Activated naive CD4-positive, alpha-beta T cell treated with anti-CD3 and anti-CD28 coated beads for 36 hours (primary cell): ENCODE results near the gene IMMP2L. TPM values are rescaled to one million over a fixed set of nuclear protein-coding genes. Genes with fewer than 3 reads are reported as not detected.

ENCODE experiments used
- CTCF ChIA-PET: fragments of 350-600 bp; sonication (Branson Sonifier 250); formaldehyde crosslinking; loops from one replicate; lab custom pipeline; 2021; ENCODE audit warnings: antibody characterized with exemption; lab: Charles Lee
- DNase-seq: peaks from one replicate; pipeline ENCODE4 v3.0.0-alpha.2; 2020
- H3K27ac Mint-ChIP-seq: one replicate; pipeline ENCODE4 v1.8.0; 2021; ENCODE audit warnings: mild to moderate bottlenecking, mixed read lengths
- H3K27me3 Mint-ChIP-seq: one replicate; pipeline ENCODE4 v1.8.0; 2021; ENCODE audit warnings: low read depth, mixed read lengths
- H3K36me3 Mint-ChIP-seq: one replicate; pipeline ENCODE4 v1.8.0; 2021; ENCODE audit warnings: low read depth, mixed read lengths
- H3K4me1 Mint-ChIP-seq: one replicate; pipeline ENCODE4 v1.8.0; 2021; ENCODE audit warnings: low read depth, mixed read lengths
- H3K4me3 Mint-ChIP-seq: one replicate; pipeline ENCODE4 v1.8.0; 2021; ENCODE audit warnings: mild to moderate bottlenecking, moderate library complexity, mixed read lengths
- H3K9me3 Mint-ChIP-seq: one replicate; pipeline ENCODE4 v1.8.0; 2021; ENCODE audit warnings: mixed read lengths
- intact Hi-C: fragments of 100-400 bp; cut with micrococcal nuclease; formaldehyde crosslinking; loops from one replicate; pipeline ENCODE4 v1.15.1; 2023
- total RNA-seq, 2 experiments: library from RNA; stranded (reverse); gene quantifications; one replicate each; pipeline ENCODE4 v1.2.3, GENCODE V29; 2021

The IMMP2L gene
- total RNA-seq, 2 experiments from 2014 or later = 24.4 to 26.6 TPM

DNA sequence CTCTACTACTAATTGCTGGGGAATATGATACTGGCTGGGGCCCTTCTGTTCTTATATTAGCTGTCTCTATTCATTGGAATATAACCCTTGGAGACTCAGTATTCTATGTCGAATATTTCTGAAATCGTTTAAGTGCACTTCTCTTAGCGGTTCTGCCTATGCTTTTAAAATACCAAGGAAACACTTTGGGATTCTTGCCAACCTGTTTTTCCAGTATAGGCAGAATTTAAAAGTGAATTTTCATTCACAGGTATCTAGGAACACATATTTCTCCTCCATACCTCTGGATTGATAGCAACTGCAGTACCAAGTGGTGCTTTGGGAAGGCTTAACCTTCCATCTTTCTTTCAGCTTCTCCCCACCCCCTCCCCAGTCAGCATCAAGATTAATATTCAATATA, 841.7 kb downstream of the IMMP2L start:
- Mint-ChIP-seq H3K27me3 (no peaks in the 10 kb centered on the region), H3K4me3 (no peak overlapping the region), H3K27ac (no peak overlapping the region), H3K36me3 (peaks cover 4% of the 10 kb centered on the region), H3K4me1 (no peaks in the 10 kb centered on the region), H3K9me3 (no peaks in the 10 kb centered on the region)
- DNase-seq = no peak
- CTCF ChIA-PET = interaction anchor here (0.6 to 1.3 kb wide), 2 partner anchors 43 to 378 kb away, joined by 6 to 7 read pairs; no protein-coding TSS in a partner anchor
- intact Hi-C loops = no loop called here

DNA sequence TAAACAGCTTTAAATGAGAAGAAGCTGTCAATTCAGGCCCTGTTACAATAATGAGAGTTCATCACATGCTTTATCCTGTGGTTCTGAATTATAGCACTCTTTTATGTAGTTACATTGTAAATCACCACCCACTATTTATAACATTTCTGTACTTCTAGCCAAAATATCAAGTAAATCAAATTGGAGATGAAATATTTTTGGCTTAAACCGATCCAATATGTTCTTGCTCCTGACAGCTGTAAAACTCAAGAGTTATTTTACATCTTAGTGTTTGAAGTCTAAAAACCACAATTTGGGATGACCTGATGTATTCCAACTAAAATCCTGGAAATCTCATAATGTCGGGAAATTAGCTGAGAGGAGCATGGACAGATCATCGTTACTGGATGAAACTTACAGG, 842.6 kb downstream of the IMMP2L start:
- CTCF ChIA-PET = no interaction called here

DNA sequence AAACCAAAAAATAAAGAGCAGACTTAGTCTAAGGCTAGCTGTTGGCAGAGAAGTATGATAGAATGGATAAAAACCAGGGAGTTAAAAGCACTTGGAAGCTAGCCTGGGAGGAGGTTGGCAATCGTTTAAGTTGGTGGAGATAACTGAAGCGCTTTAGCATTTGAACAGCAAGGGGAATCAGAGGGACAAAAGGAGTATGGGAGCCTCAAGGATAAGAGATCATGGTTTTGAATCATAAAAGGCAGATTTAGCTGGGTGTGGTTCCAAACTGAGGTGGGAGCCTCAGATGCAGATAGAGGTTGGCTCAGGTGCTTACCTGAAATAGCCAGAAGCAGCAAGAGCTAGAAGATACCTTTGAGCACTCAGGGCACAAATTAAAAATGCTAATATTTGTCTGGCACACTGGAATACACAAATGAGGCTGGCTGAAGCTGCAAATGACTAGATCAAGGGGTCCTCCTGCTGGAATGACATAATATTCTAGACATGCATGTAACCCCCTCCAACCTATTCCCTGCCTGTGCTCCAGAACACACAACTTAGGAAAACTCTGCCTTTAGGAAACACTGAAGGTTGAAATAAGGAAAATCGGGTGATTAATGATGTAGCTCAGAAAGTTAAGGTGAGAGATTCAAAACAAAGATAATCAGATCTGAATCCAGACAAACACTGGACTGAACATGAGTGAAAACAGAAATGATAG, 843.6 kb downstream of the IMMP2L start:
- CTCF ChIA-PET = no interaction called here
- Mint-ChIP-seq H3K9me3 (peaks cover 2% of the 10 kb centered on the region), H3K27ac (no peak overlapping the region), H3K4me1 (no peaks in the 10 kb centered on the region), H3K27me3 (no peaks in the 10 kb centered on the region), H3K4me3 (no peak overlapping the region), H3K36me3 (peaks cover 2% of the 10 kb centered on the region)
- DNase-seq = no peak
- intact Hi-C loops = no loop called here

More for the DNA sequence above, 842.6 kb downstream of the IMMP2L start:
- Mint-ChIP-seq H3K36me3 (peaks cover 4% of the 10 kb centered on the region), H3K9me3 (peaks cover 2% of the 10 kb centered on the region), H3K27ac (no peak overlapping the region), H3K4me1 (no peaks in the 10 kb centered on the region), H3K27me3 (no peaks in the 10 kb centered on the region), H3K4me3 (no peak overlapping the region)
- no peak for DNase-seq
- intact Hi-C loops = no loop called here

DNA sequence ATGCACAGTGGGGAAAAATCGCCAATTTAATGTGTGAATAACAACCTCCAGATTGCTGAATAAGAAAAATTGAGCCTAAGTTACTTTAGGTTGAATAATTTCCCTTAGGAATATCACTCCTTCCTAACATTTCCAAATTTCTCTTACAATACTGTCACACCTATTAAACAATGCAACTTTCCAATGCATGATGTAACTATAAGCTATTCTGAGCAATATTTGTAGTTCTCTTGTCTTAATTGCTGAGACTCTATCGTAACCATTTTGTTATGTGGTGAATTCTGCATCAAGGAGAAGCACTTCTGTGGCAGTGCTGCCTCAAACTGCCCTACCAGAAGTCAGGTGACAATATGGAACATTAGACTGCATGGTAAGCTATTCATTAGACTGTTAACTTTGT, 858.1 kb downstream of the IMMP2L start:
- intact Hi-C loops = no loop called here
- Mint-ChIP-seq H3K4me3 (no peak overlapping the region), H3K4me1 (no peaks in the 10 kb centered on the region), H3K27me3 (no peaks in the 10 kb centered on the region), H3K27ac (no peak overlapping the region), H3K9me3 (no peaks in the 10 kb centered on the region), H3K36me3 (peaks cover 2% of the 10 kb centered on the region)
- DNase-seq = no peak
- CTCF ChIA-PET = no interaction called here

DNA sequence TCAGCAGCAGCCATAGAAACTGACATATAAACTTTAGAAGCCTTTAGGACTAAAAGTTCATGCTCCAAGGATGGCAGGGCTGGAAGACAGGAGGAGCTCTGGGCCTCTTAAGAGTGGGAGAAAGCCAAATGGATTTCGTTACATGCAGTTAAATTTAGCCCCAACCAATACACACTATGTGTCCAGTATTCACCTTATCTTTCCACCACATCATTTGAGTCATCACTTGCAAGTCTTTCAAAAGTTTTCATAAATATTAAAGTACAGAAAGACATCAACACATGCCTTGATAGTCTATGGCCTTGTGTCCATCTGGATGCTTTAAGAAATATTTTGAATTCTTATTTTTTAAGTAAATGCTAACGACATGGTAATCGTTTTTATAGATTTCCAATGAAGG, 863.7 kb downstream of the IMMP2L start:
- no peaks in the 10 kb centered on the region for H3K36me3 Mint-ChIP-seq
- no peak overlapping the region for H3K27ac Mint-ChIP-seq
- H3K9me3 Mint-ChIP-seq = no peaks in the 10 kb centered on the region
- no peak for DNase-seq
- intact Hi-C loops = no loop called here
- H3K4me1 Mint-ChIP-seq = no peaks in the 10 kb centered on the region
- no peaks in the 10 kb centered on the region for H3K27me3 Mint-ChIP-seq
- H3K4me3 Mint-ChIP-seq = no peak overlapping the region
- CTCF ChIA-PET = no interaction called here

DNA sequence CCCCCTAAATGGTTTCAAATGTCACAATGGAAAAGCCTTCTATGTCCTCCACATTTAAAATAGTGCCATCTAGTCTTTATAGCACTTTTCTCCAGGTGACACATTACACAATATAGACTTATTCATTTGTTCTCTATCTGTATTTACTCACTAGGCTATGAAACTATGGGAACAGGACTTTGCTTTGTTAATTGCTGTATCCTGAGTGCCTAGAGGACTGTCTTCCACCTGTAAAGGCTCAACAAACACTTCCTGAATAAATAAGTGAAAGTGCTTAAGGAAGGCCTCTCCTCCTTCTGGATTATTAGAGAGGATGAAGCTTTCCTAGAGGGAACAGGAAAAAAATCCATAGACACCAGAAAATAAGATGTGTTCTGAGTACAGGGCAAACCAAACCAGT, 868.9 kb downstream of the IMMP2L start:
- Mint-ChIP-seq H3K4me3 (no peak overlapping the region), H3K27me3 (no peaks in the 10 kb centered on the region), H3K36me3 (peaks cover 2% of the 10 kb centered on the region), H3K27ac (no peak overlapping the region), H3K4me1 (no peaks in the 10 kb centered on the region), H3K9me3 (peaks cover 2% of the 10 kb centered on the region)
- intact Hi-C loops = no loop called here
- DNase-seq = no peak
- CTCF ChIA-PET = no interaction called here

DNA sequence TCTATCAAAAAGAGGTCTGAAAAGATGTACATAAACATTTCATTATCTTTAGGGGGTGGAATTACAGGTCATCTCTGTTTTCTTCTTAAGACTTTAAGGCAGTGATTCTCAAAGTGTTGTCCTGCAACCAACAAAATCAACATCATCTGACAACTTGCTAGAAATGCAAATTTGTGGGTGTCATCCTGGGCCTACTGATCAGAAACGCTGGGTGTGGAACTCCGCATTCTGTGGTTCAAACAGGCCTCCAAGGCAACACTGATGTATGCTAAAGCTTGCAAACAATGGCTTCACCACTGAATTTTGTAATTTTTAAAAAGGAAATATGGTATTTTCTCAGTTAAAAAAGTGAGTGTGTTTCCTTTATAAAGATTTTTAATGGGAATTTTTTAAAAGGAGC, 873.4 kb downstream of the IMMP2L start:
- DNase-seq = no peak
- CTCF ChIA-PET = interaction anchor here (0.6 kb wide), 1 partner anchor 942 kb away, joined by 6 read pairs; no protein-coding TSS in a partner anchor
- no peaks in the 10 kb centered on the region for H3K4me1 Mint-ChIP-seq
- H3K9me3 Mint-ChIP-seq = peaks cover 2% of the 10 kb centered on the region
- no peak overlapping the region for H3K27ac Mint-ChIP-seq
- H3K4me3 Mint-ChIP-seq = no peak overlapping the region
- intact Hi-C loops = no loop called here
- no peaks in the 10 kb centered on the region for H3K27me3 Mint-ChIP-seq
- peaks cover 2% of the 10 kb centered on the region for H3K36me3 Mint-ChIP-seq

DNA sequence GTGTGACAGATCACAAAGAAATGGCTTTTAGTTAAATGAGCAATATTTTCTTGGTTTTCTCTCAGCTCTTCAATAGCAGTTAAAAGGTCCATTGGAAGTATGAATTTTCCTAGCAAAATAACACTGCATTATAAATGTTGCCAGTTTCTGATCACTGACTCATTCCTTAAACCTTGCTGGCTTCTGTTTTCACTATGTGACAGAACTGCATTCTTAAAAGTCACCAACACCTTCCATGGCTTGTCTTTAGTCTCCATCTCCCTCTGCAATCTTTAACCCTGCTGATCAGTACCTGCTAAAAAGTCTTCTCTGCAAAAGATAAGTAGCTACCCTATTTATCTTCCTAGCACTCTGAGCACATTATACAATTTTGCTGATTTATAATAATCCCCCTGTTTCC, 876.4 kb downstream of the IMMP2L start:
- intact Hi-C loops = no loop called here
- no peaks in the 10 kb centered on the region for H3K27me3 Mint-ChIP-seq
- no peaks in the 10 kb centered on the region for H3K9me3 Mint-ChIP-seq
- CTCF ChIA-PET = no interaction called here
- H3K4me3 Mint-ChIP-seq = no peak overlapping the region
- H3K27ac Mint-ChIP-seq = no peak overlapping the region
- H3K36me3 Mint-ChIP-seq = no peaks in the 10 kb centered on the region
- DNase-seq = no peak
- H3K4me1 Mint-ChIP-seq = no peaks in the 10 kb centered on the region

DNA sequence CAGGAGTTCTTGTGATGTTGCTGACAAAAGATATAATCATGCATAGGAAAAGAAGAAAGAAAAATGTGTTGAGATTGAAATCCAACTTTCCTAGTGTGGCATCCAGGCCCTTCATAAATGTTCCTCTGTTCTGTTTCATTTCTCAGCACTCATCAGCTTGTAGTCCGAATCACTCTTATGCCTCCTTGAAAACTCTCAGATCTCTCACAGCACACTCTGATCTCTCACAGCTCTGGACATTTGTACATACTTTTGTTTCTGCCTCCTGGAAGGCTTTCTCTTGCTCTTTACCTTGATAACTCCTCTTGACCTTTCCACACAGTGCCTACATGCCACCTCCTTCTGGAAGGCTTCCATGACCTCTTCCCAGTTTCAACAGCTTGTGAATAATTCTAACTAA, 880.4 kb downstream of the IMMP2L start:
- no peak overlapping the region for H3K4me3 Mint-ChIP-seq
- H3K27me3 Mint-ChIP-seq = no peaks in the 10 kb centered on the region
- no peak for DNase-seq
- H3K4me1 Mint-ChIP-seq = no peaks in the 10 kb centered on the region
- H3K9me3 Mint-ChIP-seq = no peaks in the 10 kb centered on the region
- no peaks in the 10 kb centered on the region for H3K36me3 Mint-ChIP-seq
- CTCF ChIA-PET = no interaction called here
- intact Hi-C loops = loop anchor here (5.0 kb wide), 1 partner anchor 50 kb away; no protein-coding TSS in a partner anchor
- no peak overlapping the region for H3K27ac Mint-ChIP-seq

DNA sequence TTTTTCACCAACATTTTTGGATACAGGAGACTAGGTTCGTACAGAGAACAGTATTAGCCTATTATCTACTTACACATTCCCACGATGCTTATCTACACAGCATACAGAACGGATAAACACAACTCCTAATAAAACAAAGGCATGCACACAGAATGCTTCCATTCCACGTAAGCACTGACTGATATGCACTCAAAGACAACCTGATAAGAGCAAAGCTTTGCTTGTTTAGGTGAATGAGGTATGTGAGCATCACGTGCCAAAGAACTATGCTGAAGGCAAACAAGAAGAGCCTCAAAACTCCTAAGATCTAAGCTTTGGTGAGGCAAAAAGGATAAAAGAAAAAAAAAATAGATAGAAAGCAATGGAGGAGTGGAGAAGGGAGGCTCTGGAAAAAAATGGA, 884.9 kb downstream of the IMMP2L start:
- intact Hi-C loops = no loop called here
- Mint-ChIP-seq H3K9me3 (peaks cover 11% of the 10 kb centered on the region), H3K27ac (no peak overlapping the region), H3K27me3 (no peaks in the 10 kb centered on the region), H3K36me3 (peaks cover 7% of the 10 kb centered on the region), H3K4me3 (no peak overlapping the region), H3K4me1 (no peaks in the 10 kb centered on the region)
- no peak for DNase-seq
- CTCF ChIA-PET = interaction anchor here (0.7 kb wide), 2 partner anchors 43 to 309 kb away, joined by 3 to 6 read pairs; no protein-coding TSS in a partner anchor

DNA sequence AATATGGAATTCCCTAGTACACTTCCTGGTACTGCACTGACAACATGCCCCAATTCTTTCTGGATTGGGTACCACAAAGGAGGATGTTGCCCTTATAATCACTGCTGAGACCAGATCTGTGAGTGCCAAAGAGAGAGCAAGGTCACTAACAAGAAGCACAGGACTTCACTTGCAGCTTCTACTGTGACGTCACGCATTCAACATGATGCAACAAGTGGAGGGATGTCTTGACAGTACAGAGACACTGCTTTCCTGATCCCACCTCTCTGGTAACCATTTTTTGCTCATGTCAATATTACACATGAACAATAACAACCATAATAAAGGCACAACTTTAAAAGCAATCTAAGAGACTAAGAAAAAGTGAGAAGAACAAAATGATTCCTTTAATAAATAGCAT, 885.5 kb downstream of the IMMP2L start:
- CTCF ChIA-PET = no interaction called here
- Mint-ChIP-seq H3K4me3 (no peak overlapping the region), H3K27me3 (no peaks in the 10 kb centered on the region), H3K4me1 (no peaks in the 10 kb centered on the region), H3K27ac (no peak overlapping the region), H3K36me3 (peaks cover 12% of the 10 kb centered on the region), H3K9me3 (peaks cover 15% of the 10 kb centered on the region)
- intact Hi-C loops = no loop called here
- no peak for DNase-seq

DNA sequence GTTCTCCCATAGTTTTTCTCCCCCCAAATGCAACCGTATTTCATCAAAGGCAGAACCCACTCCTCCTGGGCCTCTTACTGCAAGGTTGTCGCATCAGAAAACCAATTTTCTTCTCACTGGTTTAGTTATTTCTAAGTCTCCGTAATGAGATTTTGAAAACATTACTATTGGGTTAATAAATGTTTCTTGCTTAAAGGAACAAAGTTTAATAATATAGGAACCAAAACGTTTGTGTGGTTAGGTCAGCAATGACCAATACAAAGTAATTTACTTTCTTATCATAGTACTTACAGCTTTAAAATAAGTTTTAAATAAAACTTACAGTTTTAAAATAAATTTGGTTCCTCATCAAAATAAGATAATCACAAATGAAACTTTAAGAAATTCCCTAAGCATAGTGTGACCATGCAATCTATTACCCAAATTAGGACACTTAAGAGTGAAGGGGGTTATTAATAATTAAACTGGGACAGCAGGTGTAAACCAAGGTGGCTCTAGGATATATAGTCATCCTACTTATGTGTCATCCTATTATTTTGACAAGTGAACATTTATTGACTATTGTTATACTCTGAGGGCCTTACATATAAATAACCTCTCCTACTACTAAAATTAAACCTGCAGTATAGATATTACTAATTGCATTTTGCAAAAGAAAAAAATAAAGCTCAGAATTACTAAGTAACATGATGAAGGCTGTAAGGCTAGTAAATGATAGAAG, 886.7 kb downstream of the IMMP2L start:
- intact Hi-C loops = no loop called here
- DNase-seq = no peak
- Mint-ChIP-seq H3K9me3 (peaks cover 18% of the 10 kb centered on the region), H3K27ac (no peak overlapping the region), H3K36me3 (peaks cover 15% of the 10 kb centered on the region), H3K27me3 (no peaks in the 10 kb centered on the region), H3K4me3 (no peak overlapping the region), H3K4me1 (no peaks in the 10 kb centered on the region)
- CTCF ChIA-PET = no interaction called here

DNA sequence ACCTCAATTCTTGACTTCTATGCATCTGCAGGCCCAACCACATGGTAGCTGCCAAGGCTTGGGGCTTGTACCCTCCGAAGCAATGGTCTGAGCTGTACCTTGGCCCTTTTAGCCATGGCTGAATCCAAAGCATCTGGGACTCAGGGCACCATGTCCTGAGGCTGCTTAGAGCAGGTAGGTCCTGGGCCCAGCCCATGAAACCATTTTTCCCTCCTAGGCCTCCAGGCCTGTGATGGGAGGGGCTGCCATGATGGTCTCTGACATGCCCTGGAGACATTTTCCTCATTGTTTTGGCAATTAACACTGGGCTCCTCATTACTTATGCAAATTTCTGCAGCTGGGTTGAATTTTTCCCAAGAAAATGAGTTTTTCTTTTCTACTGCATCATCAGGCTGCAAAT, 889.1 kb downstream of the IMMP2L start:
- intact Hi-C loops = no loop called here
- H3K4me1 Mint-ChIP-seq = no peaks in the 10 kb centered on the region
- no peak overlapping the region for H3K4me3 Mint-ChIP-seq
- no peaks in the 10 kb centered on the region for H3K27me3 Mint-ChIP-seq
- DNase-seq = no peak
- peaks cover 18% of the 10 kb centered on the region for H3K9me3 Mint-ChIP-seq
- CTCF ChIA-PET = no interaction called here
- no peak overlapping the region for H3K27ac Mint-ChIP-seq
- peaks cover 15% of the 10 kb centered on the region for H3K36me3 Mint-ChIP-seq
